AG09309 (cell line): ENCODE results near the gene FRMD7.

ENCODE experiments used
- DNase-seq: peaks from one replicate; pipeline ENCODE4 v3.0.0-alpha.2; 2010; ENCODE audit warnings: low read depth
- H3K4me3 ChIP-seq: 2 replicates; pipeline ENCODE4 v1.5.1; 2011; ENCODE audit warnings: mild to moderate bottlenecking, low read depth, low read length, moderate library complexity; ENCODE audit not compliant: control insufficient read depth
- CTCF ChIP-seq: IDR thresholded peaks from 2 replicates; pipeline ENCODE4 v1.5.1; 2011; ENCODE audit warnings: mild to moderate bottlenecking, low read depth, low read length, inconsistent platforms; ENCODE audit not compliant: insufficient read depth, control insufficient read depth; ENCODE audit errors: missing control alignments

The FRMD7 gene

GRCh38 chrX:132043977-132044376 lies 83.8 kb downstream of the FRMD7 start:
- DNase-seq = no peak
- H3K4me3 ChIP-seq = no peak overlapping the region
- no peak for TF ChIP-seq CTCF

- H3K4me3 ChIP-seq = no peak overlapping the region
- no peak for TF ChIP-seq CTCF
- DNase-seq = no peak
Measured at GRCh38 chrX:132041015-132041414, 86.8 kb downstream of the FRMD7 start.

GRCh38 chrX:132040066-132040465 lies 87.8 kb downstream of the FRMD7 start:
- no peak for TF ChIP-seq CTCF
- no peak for DNase-seq
- H3K4me3 ChIP-seq = no peak overlapping the region

- no peak for TF ChIP-seq CTCF
- no peak overlapping the region for H3K4me3 ChIP-seq
- no peak for DNase-seq
Measured at GRCh38 chrX:132037479-132037993, 90.3 kb downstream of the FRMD7 start.

- H3K4me3 ChIP-seq = no peak overlapping the region
- TF ChIP-seq CTCF = no peak
- no peak for DNase-seq
Measured at GRCh38 chrX:132034648-132035047, 93.2 kb downstream of the FRMD7 start.

GRCh38 chrX:132033166-132033565 lies 94.7 kb downstream of the FRMD7 start:
- TF ChIP-seq CTCF = no peak
- no peak for DNase-seq
- H3K4me3 ChIP-seq = no peak overlapping the region

- TF ChIP-seq CTCF = no peak
- no peak for DNase-seq
- H3K4me3 ChIP-seq = no peak overlapping the region
Measured at GRCh38 chrX:132031867-132032266, 96.0 kb downstream of the FRMD7 start.
